Fibroblast of skin of back (primary cell): Measurements from ENCODE around the gene KLK6.
"Not testable (repeated sequence)": the region's sequence is repeated elsewhere in the genome, so short reads cannot be mapped to it uniquely, and the experiment has no call there.

Experiments
- DNase-seq: peaks from one replicate; pipeline ENCODE4 v3.0.0-alpha.2; 2013

The KLK6 gene

GRCh38 chr19:50984416-50984815 lies 15.0 kb upstream of the KLK6 start:
- DNase-seq: not testable (repeated sequence)

- no peak for DNase-seq
These were observed 14.4 kb upstream of the KLK6 start, which contains the start of gene KLK7 for GRCh38 chr19:50983625-50984292. Gene KLK7, minus strand, starts transcription at chr19:50983917. Its CDS starts 1,518 bp downstream, at chr19:50982399.

- no peak for DNase-seq
These were observed 12.8 kb upstream of the KLK6 start for GRCh38 chr19:50982186-50982585.

- no peak for DNase-seq
These were observed 12.3 kb upstream of the KLK6 start for GRCh38 chr19:50981587-50982146.

- no peak for DNase-seq
These were observed 10.8 kb upstream of the KLK6 start for GRCh38 chr19:50980208-50980607.

GRCh38 chr19:50979758-50980157 lies 10.4 kb upstream of the KLK6 start:
- DNase-seq: no peak

GRCh38 chr19:50978772-50979390 lies 9.5 kb upstream of the KLK6 start:
- no peak for DNase-seq

- no peak for DNase-seq
These were observed 8.2 kb upstream of the KLK6 start for GRCh38 chr19:50977626-50978025.

- DNase-seq: no peak
These were observed 6.4 kb upstream of the KLK6 start for GRCh38 chr19:50975766-50976165.

GRCh38 chr19:50974702-50975556 lies 5.5 kb upstream of the KLK6 start:
- no peak for DNase-seq

- DNase-seq: no peak
These were observed 3.5 kb upstream of the KLK6 start for GRCh38 chr19:50972795-50973376.

GRCh38 chr19:50969810-50970209 lies 419 bp upstream of the KLK6 start:
- DNase-seq: not testable (repeated sequence)

- no peak for DNase-seq
These were observed 527 bp downstream of the KLK6 start for GRCh38 chr19:50968716-50969412.

GRCh38 chr19:50967929-50968715 lies 1.3 kb downstream of the KLK6 start:
- DNase-seq: no peak

- no peak for DNase-seq
These were observed 5.1 kb downstream of the KLK6 start for GRCh38 chr19:50964266-50964665.

- no peak for DNase-seq
These were observed 6.0 kb downstream of the KLK6 start for GRCh38 chr19:50963381-50963780.

GRCh38 chr19:50962245-50962644 lies 7.1 kb downstream of the KLK6 start:
- DNase-seq: no peak

- no peak for DNase-seq
These were observed 9.5 kb downstream of the KLK6 start for GRCh38 chr19:50959731-50960500.

GRCh38 chr19:50957587-50957986 lies 11.8 kb downstream of the KLK6 start:
- no peak for DNase-seq

- DNase-seq: no peak
These were observed 16.5 kb downstream of the KLK6 start, which contains the start of gene KLK5 for GRCh38 chr19:50952910-50953309. Gene KLK5, minus strand, starts transcription at chr19:50953038. Its CDS starts 381 bp downstream, at chr19:50952657.
